HG03159 (cell line): Measurements from ENCODE around the gene KLC1.
"Not testable (repeated sequence)": the region's sequence is repeated elsewhere in the genome, so short reads cannot be mapped to it uniquely, and the experiment has no call there.

Experiments used
- ATAC-seq: cut with Tn5 transposase; IDR thresholded peaks from one replicate; pipeline ENCODE4 v1.9.1; 2021; ENCODE audit warnings: mild to moderate bottlenecking, moderate library complexity; ENCODE audit not compliant: unreplicated experiment

The KLC1 gene

GRCh38 chr14:103625356-103626095, 3.5 kb upstream of the KLC1 start:
- ATAC-seq, result no peak

DNA sequence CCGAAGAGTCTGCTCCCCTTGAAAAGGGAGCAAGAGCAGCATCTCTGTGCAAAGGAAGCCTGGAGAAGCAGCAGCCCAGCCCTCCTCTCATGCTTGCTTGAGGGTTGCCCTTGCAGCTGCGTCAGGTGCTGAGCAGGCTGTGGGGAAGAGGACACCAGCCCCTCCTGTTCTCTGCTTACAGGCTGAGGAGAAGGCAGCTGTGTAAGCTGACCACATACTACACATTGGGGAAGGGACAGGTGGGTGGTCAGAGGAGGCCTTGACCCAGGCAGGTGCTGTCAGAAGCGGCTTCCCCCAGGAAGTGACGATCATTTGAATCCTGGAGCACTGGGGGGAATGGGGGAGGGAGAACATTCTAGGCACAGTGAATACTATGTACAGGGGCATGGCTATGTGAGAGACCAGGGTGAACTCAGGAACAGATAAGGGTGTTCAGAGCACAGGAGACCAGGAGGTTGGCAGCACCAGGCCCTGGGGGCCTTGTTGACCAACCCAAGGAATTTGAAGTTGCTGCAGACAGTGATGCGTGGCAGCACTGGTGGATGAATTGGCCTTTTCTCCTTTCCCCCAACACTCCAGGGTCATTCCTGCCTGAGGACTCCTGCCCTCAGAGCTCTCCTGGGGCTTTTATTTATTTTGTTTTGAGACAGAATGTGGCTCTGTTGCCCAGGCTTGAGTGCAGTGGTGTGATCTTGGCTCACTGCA, 2.7 kb upstream of the KLC1 start:
- ATAC-seq, result no peak

DNA sequence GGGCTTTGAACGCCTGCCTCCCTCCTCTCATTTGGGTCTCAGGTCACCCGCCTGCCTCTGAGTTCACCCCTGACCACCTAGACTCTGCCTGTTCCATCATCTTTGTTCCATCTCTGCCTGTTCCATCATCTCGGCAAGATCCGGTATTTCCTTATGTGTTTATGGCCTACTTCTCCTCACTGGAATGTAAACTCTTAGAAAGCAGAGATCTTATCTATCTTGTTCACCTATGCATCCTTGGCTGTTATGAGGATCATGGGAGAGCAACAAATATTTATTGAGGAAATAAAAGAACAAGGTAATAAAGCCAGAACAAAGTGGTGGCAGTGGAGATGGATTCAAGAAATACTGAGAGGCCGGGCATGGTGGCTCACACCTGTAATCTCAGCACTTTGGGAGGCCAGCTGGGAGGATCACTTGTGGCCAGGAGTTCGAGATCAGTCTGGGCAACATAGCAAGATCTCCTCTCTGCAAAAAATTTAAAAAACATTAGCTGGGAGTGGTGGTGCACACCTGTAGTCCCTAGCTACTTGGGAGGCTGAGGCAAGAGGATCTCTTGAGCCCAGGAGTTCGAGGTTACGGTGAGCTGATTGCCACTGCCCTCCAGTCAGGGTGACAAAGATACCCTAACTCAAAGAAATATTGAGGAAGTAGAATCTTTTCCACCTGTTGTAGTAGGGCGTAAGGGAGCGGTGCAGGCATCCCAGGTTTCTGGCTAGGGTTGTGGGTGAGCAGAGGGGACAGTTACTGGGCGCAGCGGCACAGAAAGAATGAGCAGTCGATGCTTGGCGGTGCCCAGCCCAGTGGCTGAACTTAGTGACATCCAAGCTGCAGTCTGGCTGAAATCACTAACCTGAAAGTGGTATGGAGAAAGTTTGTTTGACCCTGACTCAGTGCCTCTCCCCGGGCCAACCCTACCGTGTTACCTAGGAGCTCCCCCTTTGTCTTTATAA, 1.7 kb upstream of the KLC1 start:
- ATAC-seq, result no peak

GRCh38 chr14:103628221-103628683, 759 bp upstream of the KLC1 start:
- no peak for ATAC-seq

DNA sequence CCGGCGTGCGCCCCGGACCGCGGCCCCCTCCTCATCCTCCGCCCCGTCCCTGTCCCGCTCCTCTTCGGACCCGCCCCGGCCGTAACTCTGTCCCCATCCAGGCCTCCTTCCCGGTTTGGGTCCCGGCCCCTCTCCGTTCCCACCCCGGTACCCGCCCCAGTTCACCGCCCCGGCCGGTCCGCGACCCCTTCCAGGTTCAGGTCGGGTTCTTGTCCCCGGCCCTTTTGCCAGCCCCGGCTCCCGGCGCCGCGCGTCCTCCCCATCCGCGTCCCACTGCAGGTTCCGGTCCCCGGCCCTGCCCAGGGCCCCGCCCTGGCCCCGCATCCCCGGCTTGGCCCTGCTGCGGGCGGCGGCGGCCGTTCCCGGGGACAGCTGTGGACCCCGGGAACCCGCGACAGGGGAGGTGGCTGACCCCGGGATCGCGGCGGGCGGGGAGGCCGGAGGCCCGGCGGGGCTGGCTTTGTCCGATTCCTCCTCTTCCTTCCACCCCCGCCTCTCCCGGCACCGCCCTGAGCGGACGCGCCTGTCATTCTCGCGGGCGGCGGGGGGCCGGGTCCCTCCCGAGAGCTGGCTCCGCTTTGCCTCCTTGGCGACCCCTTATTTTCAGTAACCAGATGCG, 601 bp downstream of the KLC1 start:
- ATAC-seq, result peak; percentile 40

- no peak for ATAC-seq
Measured at GRCh38 chr14:103630364-103631108, 1.5 kb downstream of the KLC1 start.

- ATAC-seq, result no peak
Measured at GRCh38 chr14:103633391-103633790, 4.4 kb downstream of the KLC1 start.

DNA sequence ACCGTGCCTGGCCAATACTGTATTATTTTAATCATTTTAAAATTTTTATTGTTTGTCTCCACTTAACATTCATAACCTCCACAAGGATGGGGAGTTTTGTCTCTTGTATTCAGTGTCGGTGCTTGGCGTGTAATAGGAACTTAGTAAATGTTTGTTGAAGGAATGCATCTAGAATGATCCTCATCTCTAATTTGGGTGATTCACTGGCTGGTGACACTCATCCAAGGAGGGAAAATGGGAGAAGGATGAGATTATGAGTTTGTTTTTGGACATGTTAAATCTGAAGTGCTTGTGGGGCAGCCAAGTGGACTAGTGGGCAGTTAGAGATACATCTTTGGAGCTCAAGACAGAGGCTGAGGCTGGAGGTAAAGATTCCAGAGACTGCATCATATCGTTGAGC, 5.1 kb downstream of the KLC1 start:
- ATAC-seq, result no peak

DNA sequence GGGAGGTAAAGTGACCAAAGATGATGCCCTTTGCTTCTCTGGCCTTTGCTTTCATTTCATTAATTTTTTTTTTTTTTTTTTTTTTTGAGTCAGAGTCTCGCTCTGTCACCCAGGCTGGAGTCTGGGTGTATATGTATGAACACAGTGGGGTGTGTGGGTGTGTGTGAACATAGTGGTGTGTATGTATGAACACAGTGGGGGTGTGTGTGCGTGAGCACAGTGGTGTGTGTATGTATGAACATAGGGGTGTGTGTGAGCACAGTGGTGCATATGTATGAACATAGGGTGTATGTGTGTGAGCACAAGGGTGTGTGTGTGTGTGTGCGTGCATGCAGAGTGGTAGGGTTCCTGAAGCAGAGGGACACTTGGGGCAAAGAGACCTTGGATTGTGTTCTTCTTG, 9.6 kb downstream of the KLC1 start:
- ATAC-seq, result no peak

GRCh38 chr14:103641161-103641560, 12.2 kb downstream of the KLC1 start:
- ATAC-seq, result no peak

- ATAC-seq, result no peak
Measured at GRCh38 chr14:103646189-103646588, 17.2 kb downstream of the KLC1 start.

DNA sequence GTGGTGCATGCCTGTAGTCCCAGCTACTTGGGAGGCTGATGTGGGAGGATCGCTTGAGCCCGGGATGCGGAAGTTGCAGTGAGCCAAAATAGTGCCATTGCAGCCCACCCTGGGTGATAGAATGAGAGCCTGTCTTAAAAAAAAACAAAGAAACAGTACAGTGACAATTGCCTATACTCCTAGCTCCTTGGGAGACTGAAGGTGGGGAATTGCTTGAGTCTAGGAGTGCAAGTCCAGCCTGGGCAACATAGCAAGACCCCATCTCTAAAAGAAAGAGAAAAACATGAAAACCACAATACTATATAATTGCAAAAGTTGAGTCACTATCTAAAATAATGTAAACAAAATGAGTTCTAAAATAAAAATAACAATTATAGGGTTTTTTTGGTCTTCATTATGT, 20.0 kb downstream of the KLC1 start:
- ATAC-seq, result no peak

DNA sequence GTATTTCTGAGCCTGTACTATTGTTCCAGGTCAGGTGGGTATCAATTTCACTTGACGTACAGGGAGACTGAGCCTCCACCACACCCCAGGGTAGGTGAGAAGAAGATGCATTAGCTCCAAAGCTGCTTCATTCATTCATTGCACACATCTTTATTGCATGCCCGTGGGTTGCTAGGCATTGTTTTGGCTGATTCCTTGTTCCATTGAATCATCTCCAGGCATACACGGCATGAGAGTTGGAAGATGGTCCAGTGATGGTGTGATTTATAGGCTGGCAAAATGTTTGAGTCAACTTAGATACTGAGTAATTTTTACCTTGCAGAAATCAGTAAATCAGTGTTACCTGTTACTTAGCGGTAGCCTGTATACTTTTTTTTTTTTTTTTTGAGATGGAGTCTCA, 21.2 kb downstream of the KLC1 start:
- no peak for ATAC-seq

GRCh38 chr14:103651585-103651984, 22.6 kb downstream of the KLC1 start:
- no peak for ATAC-seq

GRCh38 chr14:103652806-103653205, 23.8 kb downstream of the KLC1 start:
- ATAC-seq, result no peak

DNA sequence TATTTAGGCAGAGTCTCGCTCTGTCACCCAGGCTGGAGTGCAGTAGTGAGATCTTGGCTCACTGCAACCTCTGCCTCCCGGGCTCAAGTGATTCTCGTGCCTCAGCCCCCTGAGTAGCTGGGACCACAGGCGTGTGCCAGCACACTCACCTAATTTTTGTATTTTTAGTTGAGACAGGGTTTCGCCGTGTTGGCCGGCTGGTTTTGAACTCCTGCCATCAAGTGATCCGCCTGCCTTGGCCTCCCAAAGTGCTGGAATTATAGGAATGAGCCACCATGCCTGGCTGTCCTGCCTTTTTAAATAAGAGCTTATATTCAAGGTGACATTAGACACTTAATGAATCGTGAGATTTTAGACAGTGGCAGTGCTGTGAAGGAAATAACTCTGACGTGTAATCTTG, 24.3 kb downstream of the KLC1 start:
- ATAC-seq, result not testable (repeated sequence)

DNA sequence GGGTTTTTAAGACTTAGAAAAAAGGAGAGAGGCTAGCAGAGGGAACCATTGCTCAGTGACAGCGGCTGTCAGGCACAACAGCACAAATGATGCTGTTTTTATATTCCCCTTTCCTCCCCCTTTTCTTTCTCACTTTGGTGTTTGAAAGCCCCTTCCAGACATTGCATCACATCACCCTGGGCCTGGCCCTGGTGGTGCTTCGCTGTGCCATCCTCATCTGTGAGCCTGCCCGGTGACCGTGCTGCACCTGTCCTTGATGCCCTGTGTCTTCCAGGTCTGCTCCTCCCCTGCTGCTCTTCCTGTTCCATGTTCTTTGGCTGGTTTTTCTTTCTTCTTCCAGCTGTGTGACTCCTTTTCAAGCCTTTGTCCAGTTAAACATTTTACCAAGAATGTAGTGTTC, 24.8 kb downstream of the KLC1 start:
- no peak for ATAC-seq

GRCh38 chr14:103654619-103655018, 25.6 kb downstream of the KLC1 start:
- ATAC-seq, result no peak

DNA sequence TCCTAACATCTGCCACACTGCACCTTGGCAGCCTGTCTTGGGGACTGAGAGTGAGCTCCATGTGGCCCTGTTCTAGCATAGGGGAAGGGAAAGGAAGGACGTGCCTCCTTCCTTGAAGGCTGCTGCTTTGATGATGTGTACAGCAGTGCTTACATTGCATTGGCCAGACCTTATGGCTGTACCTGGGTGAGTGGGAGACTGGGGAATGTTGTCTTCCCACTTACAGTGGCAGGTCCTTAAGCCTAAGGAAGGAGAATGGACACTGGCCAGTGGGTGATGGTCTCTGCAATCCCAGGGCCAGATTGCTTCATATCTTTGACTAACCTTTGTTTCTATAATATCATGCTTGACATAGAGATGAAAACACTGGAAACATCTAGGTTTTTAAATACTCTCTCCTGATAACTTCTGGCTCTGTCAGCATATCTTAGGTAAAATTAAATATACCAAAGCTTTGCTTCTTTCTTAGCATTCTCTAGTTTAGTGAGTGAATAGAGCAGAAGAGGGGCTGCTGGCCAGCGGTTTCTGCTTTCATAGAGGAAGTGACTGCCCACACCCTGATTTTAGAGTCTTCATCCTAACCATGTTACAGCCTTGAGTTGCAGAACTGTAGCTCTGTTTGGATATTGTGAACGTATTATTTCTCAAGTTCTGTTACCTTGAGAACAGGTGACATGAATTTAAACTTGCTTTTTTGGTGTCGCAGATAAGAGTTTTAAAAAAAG, 27.2 kb downstream of the KLC1 start:
- ATAC-seq, result no peak

DNA sequence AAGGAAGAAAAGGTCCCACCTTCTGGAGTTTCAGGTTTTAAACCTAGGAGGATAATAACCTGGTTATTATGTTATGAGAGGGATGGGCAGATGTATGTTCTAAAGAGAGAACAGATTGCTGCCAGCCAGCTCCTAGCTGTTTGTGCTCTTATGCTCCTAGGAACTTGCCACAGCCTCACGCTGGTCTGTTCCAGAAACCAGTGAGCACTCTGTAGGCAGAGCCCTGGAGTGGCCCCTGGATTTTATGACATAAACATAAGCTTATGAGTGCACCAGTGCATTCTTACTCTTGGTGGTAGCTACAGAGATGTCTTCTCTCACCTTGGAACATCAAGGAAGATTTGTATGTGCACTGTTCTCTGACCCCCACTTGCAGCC, 27.7 kb downstream of the KLC1 start:
- no peak for ATAC-seq
